AG04450 (cell line): Measurements from ENCODE around the gene CCDC83. TPM values are rescaled to one million over a fixed set of nuclear protein-coding genes. Genes with fewer than 3 reads are reported as not detected.
"Not testable (repeated sequence)": the region's sequence is repeated elsewhere in the genome, so short reads cannot be mapped to it uniquely, and the experiment has no call there.

ENCODE experiments used
- CTCF ChIA-PET: fragments of 300-600, 350-600 bp; formaldehyde crosslinking; extraction: SDS; loops from one replicate; lab custom pipeline; 2022; ENCODE audit warnings: antibody characterized with exemption, inconsistent platforms; lab: Charles Lee
- POLR2A ChIA-PET: fragments of 350-600 bp; formaldehyde crosslinking; extraction: SDS; loops from one replicate; lab custom pipeline; 2021; ENCODE audit warnings: antibody characterized with exemption, inconsistent platforms; lab: Yijun Ruan, JAX
- DNase-seq: peaks from one replicate; pipeline ENCODE4 v3.0.0-alpha.2; 2011; ENCODE audit warnings: low read depth, low spot score
- H3K27ac ChIP-seq: one replicate; pipeline ENCODE4 v1.5.1; 2012; ENCODE audit warnings: low read depth, low read length, control low read depth
- H3K27me3 ChIP-seq: one replicate; pipeline ENCODE4 v1.6.0; 2012; ENCODE audit warnings: low read length; ENCODE audit not compliant: control insufficient read depth, insufficient read depth
- H3K4me3 ChIP-seq: 2 replicates; pipeline ENCODE4 v1.5.1; 2011; ENCODE audit warnings: mild to moderate bottlenecking, low read depth, low read length, control low read depth
- H3K9me3 ChIP-seq: 2 replicates; pipeline ENCODE4 v1.5.1; 2012; ENCODE audit warnings: low read length; ENCODE audit not compliant: control insufficient read depth, insufficient read depth
- polyA plus RNA-seq: library from polyadenylated mRNA; depleted of rRNA; stranded (reverse); fragments of >200 nt; gene quantifications from 2 replicates; pipeline ENCODE4 v1.2.3, GENCODE V29; 2011
- TF ChIP-seq, protein P1 (sequence below): IDR thresholded peaks from 2 replicates; pipeline ENCODE4 v1.5.1; 2011; ENCODE audit warnings: low read depth, low read length, control low read depth, inconsistent platforms

CCDC83 gene
- polyA plus RNA-seq, 1 experiment, result not detected

DNA sequence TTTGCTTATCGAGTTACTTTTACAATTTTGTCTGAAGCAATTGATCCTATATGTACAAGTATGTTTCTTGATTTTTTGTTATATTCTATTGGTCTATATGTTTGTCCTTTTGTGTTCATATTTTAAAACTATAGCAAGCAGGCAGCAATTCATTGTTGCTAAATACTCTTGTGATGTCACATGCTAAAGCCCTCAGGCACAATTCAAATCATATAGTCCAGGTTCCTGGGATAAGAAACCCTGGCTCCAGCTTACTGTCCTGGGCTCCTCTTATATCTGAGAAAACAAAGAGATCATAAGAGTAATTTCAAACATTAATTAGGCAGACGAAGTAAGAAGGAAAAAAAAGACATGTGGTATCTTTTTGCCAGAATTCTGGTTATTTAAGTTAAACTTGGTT, 6.6 kb upstream of the CCDC83 start:
- Histone ChIP-seq H3K27ac (no peak overlapping the region), H3K4me3 (no peak overlapping the region), H3K27me3 (no peaks in the 10 kb centered on the region), H3K9me3 (peaks cover 9% of the 10 kb centered on the region; the same call in 1 of the 2 replicates)
- no peak for DNase-seq
- ChIA-PET POLR2A (no interaction called here), CTCF (no interaction called here)
- TF ChIP-seq, protein P1, sequence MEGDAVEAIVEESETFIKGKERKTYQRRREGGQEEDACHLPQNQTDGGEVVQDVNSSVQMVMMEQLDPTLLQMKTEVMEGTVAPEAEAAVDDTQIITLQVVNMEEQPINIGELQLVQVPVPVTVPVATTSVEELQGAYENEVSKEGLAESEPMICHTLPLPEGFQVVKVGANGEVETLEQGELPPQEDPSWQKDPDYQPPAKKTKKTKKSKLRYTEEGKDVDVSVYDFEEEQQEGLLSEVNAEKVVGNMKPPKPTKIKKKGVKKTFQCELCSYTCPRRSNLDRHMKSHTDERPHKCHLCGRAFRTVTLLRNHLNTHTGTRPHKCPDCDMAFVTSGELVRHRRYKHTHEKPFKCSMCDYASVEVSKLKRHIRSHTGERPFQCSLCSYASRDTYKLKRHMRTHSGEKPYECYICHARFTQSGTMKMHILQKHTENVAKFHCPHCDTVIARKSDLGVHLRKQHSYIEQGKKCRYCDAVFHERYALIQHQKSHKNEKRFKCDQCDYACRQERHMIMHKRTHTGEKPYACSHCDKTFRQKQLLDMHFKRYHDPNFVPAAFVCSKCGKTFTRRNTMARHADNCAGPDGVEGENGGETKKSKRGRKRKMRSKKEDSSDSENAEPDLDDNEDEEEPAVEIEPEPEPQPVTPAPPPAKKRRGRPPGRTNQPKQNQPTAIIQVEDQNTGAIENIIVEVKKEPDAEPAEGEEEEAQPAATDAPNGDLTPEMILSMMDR, result no peak

DNA sequence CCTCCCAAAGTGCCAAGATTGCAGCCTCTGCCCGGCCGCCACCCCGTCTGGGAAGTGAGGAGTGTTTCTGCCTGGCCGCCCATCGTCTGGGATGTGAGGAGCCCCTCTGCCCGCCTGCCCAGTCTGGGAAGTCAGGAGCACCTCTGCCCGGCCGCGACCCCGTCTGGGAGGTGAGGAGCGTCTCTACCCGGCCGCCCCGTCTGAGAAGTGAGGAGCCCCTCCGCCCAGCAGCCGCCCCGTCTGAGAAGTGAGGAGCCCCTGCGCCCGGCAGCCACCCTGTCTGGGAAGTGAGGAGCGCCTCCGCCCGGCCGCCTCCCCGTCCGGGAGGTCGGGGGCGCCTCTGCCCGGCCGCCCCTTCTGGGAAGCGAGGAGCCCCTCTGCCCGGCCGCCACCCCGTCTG, 2.4 kb upstream of the CCDC83 start:
- H3K4me3 ChIP-seq, DNase-seq, H3K27me3 ChIP-seq, POLR2A ChIA-PET, H3K27ac ChIP-seq, H3K9me3 ChIP-seq, CTCF ChIA-PET: not testable (repeated sequence)

DNA sequence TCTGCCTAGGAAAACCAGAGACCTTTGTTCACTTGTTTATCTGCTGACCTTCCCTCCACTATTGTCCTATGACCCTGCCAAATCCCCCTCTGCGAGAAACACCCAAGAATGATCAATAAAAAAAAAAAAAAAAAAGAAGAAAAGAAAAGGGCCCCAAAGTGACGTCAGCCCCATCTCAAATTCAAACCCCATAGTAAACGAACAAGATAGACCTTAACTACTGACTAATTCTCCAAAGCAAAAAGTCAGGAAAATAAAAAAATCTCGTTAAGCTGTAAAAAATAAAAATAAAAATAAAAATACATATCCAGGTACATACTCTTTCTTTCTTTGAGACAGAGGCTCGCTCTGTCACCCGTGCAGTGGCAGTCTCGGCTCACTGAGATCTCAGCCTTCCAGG, 1.6 kb upstream of the CCDC83 start:
- H3K27me3 ChIP-seq, POLR2A ChIA-PET, H3K27ac ChIP-seq, H3K9me3 ChIP-seq, H3K4me3 ChIP-seq, DNase-seq: not testable (repeated sequence)
- CTCF ChIA-PET, result interaction anchor here (0.7 to 2.5 kb wide), 4 partner anchors 9 to 437 kb away, joined by 7 to 30 read pairs (median 10); no protein-coding TSS in a partner anchor

GRCh38 chr11:85854212-85854556, 999 bp upstream of the CCDC83 start:
- CTCF ChIA-PET, result interaction anchor here (0.6 to 2.5 kb wide), 35 partner anchors 10 to 627 kb away, joined by 3 to 68 read pairs (median 6); partner anchors contain the start of gene HIKESHI
- POLR2A ChIA-PET, result interaction anchor here (0.8 to 1.3 kb wide), 4 partner anchors 115 to 391 kb away, joined by 3 to 7 read pairs (median 4); partner anchors contain the start of gene CCDC89
- TF ChIP-seq, protein P1, result no peak

DNA sequence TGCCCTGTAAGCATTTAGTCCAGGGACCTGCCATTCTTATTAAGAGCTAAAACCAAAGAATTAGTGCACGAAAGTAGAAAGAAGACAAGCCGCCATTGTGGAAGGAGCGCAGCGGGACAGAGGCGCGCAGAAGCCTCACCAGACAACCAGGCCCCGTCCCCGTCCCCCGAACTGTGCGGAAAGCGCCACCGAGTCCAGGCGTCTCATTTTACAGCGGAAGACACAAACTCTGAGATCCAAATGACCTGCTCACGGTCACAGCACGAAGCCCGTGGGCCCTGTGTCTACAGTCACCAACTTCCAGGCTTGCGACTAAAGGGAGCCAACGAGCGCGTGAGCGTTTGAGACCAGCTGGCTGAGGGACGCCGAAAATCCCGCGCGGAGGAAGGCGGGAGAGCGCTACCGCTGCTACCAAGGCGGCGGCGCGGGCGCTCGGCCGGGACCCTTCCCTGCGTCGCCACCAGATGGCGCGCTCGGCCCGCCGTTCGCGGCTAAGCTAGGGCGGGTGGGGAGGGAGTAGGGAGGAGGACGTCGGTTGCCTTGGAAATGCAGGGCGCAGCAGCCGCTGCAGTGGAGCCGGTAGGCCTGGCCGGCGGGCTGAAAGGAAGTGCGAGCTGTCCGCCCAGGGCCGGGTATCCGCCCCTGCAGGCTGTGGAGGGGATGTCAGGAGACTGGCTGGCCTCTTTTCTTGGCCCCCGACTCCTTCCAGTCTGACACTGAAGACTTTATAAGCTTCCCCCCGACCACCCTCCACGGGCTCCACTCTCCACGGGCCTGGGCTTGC, 434 bp upstream of the CCDC83 start:
- peak; percentile 77 for DNase-seq
- POLR2A ChIA-PET, result interaction anchor here (0.6 to 1.3 kb wide), 6 partner anchors 84 to 390 kb away, joined by 3 to 7 read pairs (median 3); partner anchors contain the start of gene CCDC89
- Histone ChIP-seq H3K4me3 (peak overlapping the region; percentile 71), H3K27me3 (no peaks in the 10 kb centered on the region), H3K9me3 (peaks cover 9% of the 10 kb centered on the region; the same call in 1 of the 2 replicates), H3K27ac (peak overlapping the region; percentile 70)
- CTCF ChIA-PET, result interaction anchor here (0.5 to 2.5 kb wide), 80 partner anchors 8 to 627 kb away, joined by 3 to 68 read pairs (median 4); partner anchors contain the start of genes CCDC89, DLG2 and HIKESHI
- TF ChIP-seq, protein P1, result peak; percentile 54; the same call in 1 of the 2 replicates

More at GRCh38 chr11:85854212-85854556, 999 bp upstream of the CCDC83 start:
- no peaks in the 10 kb centered on the region for H3K27me3 ChIP-seq
- H3K27ac ChIP-seq, result no peak overlapping the region
- peaks cover 9% of the 10 kb centered on the region; the same call in 1 of the 2 replicates for H3K9me3 ChIP-seq
- H3K4me3 ChIP-seq, result peak overlapping the region; percentile 71
- no peak for DNase-seq

- Histone ChIP-seq H3K27me3 (no peaks in the 10 kb centered on the region), H3K9me3 (peaks cover 9% of the 10 kb centered on the region; the same call in 1 of the 2 replicates), H3K27ac (no peak overlapping the region), H3K4me3 (no peak overlapping the region)
- no peak for DNase-seq
- TF ChIP-seq, protein P1, result no peak
- ChIA-PET POLR2A (no interaction called here), CTCF (no interaction called here)
Measured at GRCh38 chr11:85857098-85857497, 1.9 kb downstream of the CCDC83 start.

GRCh38 chr11:85859541-85859940, 4.4 kb downstream of the CCDC83 start:
- DNase-seq, result not testable (repeated sequence)

More at GRCh38 chr11:85859541-85859940, 4.4 kb downstream of the CCDC83 start:
- H3K27me3 ChIP-seq, H3K9me3 ChIP-seq, POLR2A ChIA-PET, H3K4me3 ChIP-seq, CTCF ChIA-PET, H3K27ac ChIP-seq: not testable (repeated sequence)
